Tibial artery (tissue), 4 donors: ENCODE results near the gene HMGCL.

Experiments
- DNase-seq, 2 donors: peaks; one replicate each; pipeline ENCODE4 v3.0.0-alpha.2; 2019
- H3K27ac ChIP-seq, 2 donors: fragments of 200-600 bp; sonication (generic) in 1 of 2; 1 replicate in 1 of 2; 2 replicates in 1 of 2; pipeline ENCODE4 v1.5.1; 2018 to 2019; ENCODE audit warnings: mild to moderate bottlenecking in 1 of 2
- H3K27me3 ChIP-seq, 2 donors: fragments of 200-600 bp; sonication (generic) in 1 of 2; one replicate each; pipeline versions ENCODE4 v1.5.1 to v1.6.0; 2016 to 2019
- H3K36me3 ChIP-seq, 3 donors: fragments of 200-600 bp; sonication (generic) in 2 of 3; one replicate each; pipeline ENCODE4 v1.5.1; 2016 to 2019; ENCODE audit warnings: mild to moderate bottlenecking in 2 of 3
- H3K4me1 ChIP-seq, 4 donors: fragments of 200-600 bp; sonication (generic) in 2 of 4; 1 replicate in 3 of 4; 2 replicates in 1 of 4; pipeline ENCODE4 v1.5.1; 2016 to 2019
- H3K4me3 ChIP-seq, 2 donors: fragments of 200-600 bp; sonication (generic) in 1 of 2; 1 replicate in 1 of 2; 2 replicates in 1 of 2; pipeline ENCODE4 v1.5.1; 2018 to 2019; ENCODE audit warnings: mild to moderate bottlenecking in 2 of 2
- H3K9me3 ChIP-seq, 3 donors: fragments of 200-600 bp; sonication (generic) in 1 of 3; one replicate each; pipeline ENCODE4 v1.5.1; 2016 to 2019
- intact Hi-C: fragments of 100-400 bp; cut with DNase I; formaldehyde crosslinking; loops from one replicate; pipeline ENCODE4 v1.15.0; 2023; ENCODE audit warnings: low total_unique reads
- TF ChIP-seq, protein P1 (sequence below), 2 experiments: fragments of 200-600 bp in 1 of 2; fragments of 450-650 bp in 1 of 2; IDR thresholded peaks; one replicate each; pipeline ENCODE4 v1.5.1; 2017 to 2019; ENCODE audit warnings: antibody characterized with exemption in 2 of 2, mild to moderate bottlenecking in 1 of 2, moderate library complexity in 1 of 2

HMGCL gene

DNA sequence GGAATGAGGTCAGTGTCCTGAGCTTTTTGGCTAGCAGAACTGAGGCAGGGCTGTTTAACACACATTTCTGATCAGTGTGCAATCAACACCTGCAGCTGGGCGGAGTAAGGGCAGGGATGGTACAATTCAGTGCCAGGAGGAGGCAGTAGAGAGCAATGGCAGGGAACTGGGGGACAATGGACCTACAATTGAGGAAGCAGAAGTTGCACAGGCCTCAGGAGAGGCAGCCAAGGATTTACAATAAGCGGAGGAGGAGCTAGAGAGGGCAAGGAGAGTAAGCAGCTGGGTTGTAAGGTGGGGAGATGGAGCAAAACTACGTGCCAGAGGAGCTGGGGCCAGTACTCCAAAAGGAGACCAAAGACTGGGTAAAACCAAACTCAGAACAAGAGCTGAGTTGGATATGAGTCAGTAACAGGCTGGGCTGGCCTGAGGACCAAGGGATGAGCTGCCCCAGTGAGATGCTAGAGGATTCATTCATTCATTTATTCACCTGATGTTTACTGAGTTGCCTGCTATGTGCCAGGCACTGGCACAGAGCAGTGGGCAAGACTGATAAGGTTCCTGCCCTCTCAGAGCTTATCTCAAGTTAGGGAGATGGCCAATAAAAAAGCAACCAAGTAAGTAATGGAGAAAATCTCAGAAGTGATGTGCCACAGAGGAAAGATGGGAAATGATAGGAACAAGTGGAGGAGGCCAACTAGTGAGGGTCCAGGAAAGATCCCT, 14.2 kb downstream of the HMGCL start:
- H3K36me3 ChIP-seq: peaks cover 29 to 85% (median 65%) of the 10 kb centered on the region in 3 donors
- no peaks in the 10 kb centered on the region for H3K4me1 ChIP-seq
- H3K27me3 ChIP-seq: no peaks in the 10 kb centered on the region
- TF ChIP-seq, protein P1, sequence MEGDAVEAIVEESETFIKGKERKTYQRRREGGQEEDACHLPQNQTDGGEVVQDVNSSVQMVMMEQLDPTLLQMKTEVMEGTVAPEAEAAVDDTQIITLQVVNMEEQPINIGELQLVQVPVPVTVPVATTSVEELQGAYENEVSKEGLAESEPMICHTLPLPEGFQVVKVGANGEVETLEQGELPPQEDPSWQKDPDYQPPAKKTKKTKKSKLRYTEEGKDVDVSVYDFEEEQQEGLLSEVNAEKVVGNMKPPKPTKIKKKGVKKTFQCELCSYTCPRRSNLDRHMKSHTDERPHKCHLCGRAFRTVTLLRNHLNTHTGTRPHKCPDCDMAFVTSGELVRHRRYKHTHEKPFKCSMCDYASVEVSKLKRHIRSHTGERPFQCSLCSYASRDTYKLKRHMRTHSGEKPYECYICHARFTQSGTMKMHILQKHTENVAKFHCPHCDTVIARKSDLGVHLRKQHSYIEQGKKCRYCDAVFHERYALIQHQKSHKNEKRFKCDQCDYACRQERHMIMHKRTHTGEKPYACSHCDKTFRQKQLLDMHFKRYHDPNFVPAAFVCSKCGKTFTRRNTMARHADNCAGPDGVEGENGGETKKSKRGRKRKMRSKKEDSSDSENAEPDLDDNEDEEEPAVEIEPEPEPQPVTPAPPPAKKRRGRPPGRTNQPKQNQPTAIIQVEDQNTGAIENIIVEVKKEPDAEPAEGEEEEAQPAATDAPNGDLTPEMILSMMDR (IDR thresholded peaks at IDR 0.05): peak; percentile 39 to 51
- intact Hi-C loops: loop anchor here (10.0 kb wide), 1 partner anchor 104 kb away; the partner anchor contains the start of gene CNR2
- no peak for DNase-seq
- no peaks in the 10 kb centered on the region for H3K9me3 ChIP-seq
- H3K27ac ChIP-seq: no peak overlapping the region
- H3K4me3 ChIP-seq: no peak overlapping the region

DNA sequence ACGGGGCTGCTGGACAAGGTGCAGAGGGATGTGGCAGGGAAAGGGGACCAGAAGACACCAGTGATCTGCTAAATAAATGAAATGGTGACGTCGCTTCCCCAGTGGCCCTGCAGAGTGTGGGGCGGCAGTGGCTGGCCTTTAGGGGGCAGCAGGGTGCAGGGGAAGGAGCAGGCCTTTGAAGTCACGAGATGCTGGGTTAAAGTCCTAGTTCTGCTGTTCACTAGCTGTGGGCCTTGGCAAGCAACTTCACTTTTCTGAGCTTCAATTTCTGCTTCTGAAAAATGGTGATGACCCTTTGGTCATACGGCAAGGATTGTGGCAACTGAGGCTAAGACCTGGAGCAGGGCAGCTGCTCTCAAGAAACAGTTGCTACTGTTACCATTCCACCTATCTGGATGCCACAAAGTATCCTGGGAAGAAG, 15.5 kb downstream of the HMGCL start:
- Histone ChIP-seq H3K4me1 (no peaks in the 10 kb centered on the region), H3K27me3 (no peaks in the 10 kb centered on the region), H3K36me3 (peaks cover 29 to 84% (median 53%) of the 10 kb centered on the region in 3 donors), H3K27ac (no peak overlapping the region), H3K9me3 (no peaks in the 10 kb centered on the region), H3K4me3 (no peak overlapping the region)
- DNase-seq: peak; percentile 62 to 82
- TF ChIP-seq, protein P1 (IDR thresholded peaks at IDR 0.05): peak; percentile 40 to 50
- intact Hi-C loops: loop anchor here (10.0 kb wide), 1 partner anchor 105 kb away; the partner anchor contains the start of gene CNR2

DNA sequence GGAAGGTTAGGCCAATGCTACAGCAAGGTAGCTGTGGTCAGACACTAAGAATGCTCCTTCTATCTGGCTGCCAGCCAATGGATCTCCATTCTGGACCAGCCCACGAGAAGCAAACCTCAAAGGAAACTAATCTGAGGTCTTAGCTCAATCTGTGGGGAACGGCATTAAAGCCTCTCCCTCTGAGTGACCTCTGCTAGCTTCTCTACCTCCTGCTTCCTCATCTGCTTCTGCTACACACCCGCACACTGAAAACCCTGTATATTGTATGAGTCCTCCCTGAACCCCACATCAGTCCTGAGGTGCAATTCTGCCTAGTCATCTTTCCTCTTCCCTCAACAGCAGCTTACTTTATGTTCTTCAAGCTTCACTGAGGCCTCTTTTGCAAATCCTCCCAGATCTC, 17.8 kb downstream of the HMGCL start:
- no peak overlapping the region for H3K4me3 ChIP-seq
- H3K27ac ChIP-seq: no peak overlapping the region
- H3K4me1 ChIP-seq: no peaks in the 10 kb centered on the region
- peaks cover 16 to 83% (median 30%) of the 10 kb centered on the region in 3 donors for H3K36me3 ChIP-seq
- H3K27me3 ChIP-seq: no peaks in the 10 kb centered on the region
- no peak for DNase-seq
- TF ChIP-seq, protein P1 (IDR thresholded peaks at IDR 0.05): no peak
- no peaks in the 10 kb centered on the region for H3K9me3 ChIP-seq
- intact Hi-C loops: no loop called here

DNA sequence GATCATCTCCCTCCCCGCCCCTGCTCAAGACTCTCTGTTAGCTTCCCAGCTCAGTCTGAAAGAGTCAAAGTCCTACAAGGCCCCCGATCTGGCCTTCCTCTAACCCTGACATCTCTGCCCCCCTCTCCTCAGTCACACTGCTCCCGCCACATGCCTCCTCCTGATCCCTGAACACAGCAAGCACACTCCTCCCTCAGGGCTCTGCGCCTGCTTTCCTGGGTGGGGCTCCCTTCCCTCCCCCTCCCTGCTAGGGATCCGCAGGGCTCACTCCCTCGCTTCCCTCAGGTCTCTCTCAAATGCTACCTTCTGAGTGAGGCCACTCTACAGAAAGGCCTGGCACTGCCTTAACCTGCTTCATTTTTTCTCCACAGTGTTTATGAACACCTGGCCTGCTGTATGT, 18.9 kb downstream of the HMGCL start:
- no peak for DNase-seq
- Histone ChIP-seq H3K27ac (no peak overlapping the region), H3K36me3 (peaks cover 11 to 75% (median 24%) of the 10 kb centered on the region in 3 donors), H3K4me1 (peaks cover 0 to 7% (median 5%) of the 10 kb centered on the region in 4 donors), H3K9me3 (no peaks in the 10 kb centered on the region), H3K4me3 (no peak overlapping the region), H3K27me3 (no peaks in the 10 kb centered on the region)
- TF ChIP-seq, protein P1 (IDR thresholded peaks at IDR 0.05): no peak
- intact Hi-C loops: no loop called here

DNA sequence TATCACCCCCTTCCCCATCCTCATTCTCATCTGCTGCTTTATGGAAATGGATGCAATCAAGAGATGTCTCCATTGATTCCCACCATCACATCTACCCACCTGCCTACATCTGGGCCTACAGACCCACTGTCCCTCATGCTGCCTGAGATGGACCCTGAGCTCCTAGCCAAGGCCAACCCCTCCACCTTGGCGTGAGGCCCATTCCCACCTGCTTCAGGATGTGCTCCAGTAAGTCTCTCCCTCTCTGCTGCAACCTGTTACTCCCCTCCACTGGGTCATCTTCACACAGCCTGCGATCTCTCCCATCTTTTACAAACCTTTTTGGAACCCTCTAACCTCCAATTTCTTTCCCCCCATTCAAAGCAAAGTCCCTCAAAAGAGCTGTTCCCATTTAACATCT, 20.2 kb downstream of the HMGCL start:
- no peaks in the 10 kb centered on the region for H3K9me3 ChIP-seq
- TF ChIP-seq, protein P1 (IDR thresholded peaks at IDR 0.05): no peak
- peaks cover 11 to 63% (median 24%) of the 10 kb centered on the region in 3 donors for H3K36me3 ChIP-seq
- intact Hi-C loops: no loop called here
- no peak for DNase-seq
- no peaks in the 10 kb centered on the region for H3K27me3 ChIP-seq
- H3K4me1 ChIP-seq: peaks cover 0 to 14% (median 7%) of the 10 kb centered on the region in 4 donors
- no peak overlapping the region for H3K4me3 ChIP-seq
- no peak overlapping the region for H3K27ac ChIP-seq
